Activated CD4-positive, alpha-beta T cell treated with anti-CD3 and anti-CD28 coated beads for 4 hours (primary cell): ENCODE measurements around the gene ZMAT5.

ENCODE experiments used
- DNase-seq, 2 donors: peaks; one replicate each; pipeline ENCODE4 v3.0.0-alpha.2; 2020

ZMAT5 gene

DNA sequence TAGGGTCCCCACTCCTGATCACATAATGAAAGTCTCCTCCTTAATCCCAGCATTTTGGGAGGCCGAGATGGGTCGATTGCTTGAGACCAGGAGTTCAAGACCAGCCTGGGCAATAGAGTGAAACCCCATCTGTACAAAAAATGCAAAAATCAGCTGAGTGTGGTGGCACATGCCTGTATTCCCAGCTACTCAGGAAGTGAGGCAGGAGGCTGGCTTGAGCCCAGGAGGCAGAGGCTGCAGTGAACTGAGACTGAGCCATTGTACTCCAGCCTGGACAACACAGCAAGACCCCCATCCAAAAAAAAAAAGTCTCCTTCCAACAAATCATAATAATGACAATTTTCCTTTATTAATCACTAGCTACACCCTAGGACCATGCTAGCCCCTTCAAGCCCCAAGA is 15.1 kb downstream of the ZMAT5 start:
- no peak for DNase-seq

DNA sequence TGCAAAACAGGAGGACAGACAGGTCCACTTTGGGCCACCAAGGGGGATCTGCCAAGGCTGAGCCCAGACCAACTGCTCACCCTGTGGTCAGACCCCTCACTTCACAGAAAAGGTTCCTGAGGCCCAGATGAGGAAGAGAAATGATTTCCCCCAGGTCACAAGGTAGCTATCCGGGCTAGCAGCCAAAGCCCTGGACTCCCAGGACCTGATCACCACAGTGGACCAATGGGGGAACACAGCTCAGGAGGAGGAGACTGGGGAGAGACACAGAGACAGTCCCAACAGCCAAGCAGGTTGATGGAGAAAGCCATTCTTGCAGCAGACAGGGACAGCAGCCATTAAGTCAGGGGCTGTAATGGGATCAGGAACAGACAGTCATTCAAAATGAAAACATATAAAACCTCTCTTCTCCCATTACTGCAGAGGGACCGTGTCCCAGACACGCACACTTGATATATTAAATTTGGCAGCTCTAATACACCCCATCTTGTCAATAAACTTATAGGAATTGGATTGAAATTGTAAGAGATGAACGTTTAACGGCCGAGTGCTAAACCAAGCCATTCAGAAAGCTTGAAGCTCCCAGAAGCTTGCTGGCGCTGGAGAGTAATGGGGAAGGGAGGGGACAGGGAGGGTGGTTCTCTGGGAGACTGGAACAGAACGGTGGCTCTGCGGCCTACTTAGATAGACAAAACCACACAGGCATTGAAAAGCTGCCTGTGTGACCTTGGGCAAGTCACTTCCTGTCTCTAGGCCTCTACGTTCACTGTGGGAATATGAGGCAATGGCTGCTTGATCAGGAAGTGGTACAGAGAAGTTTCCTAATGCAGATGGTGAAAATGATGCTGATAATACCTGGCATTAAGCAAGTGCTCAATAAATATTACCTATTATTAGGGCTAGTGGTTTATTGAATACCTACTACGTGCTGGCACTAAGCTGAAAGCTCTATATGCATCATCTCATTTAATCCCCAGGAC is 16.0 kb downstream of the ZMAT5 start:
- no peak for DNase-seq

DNA sequence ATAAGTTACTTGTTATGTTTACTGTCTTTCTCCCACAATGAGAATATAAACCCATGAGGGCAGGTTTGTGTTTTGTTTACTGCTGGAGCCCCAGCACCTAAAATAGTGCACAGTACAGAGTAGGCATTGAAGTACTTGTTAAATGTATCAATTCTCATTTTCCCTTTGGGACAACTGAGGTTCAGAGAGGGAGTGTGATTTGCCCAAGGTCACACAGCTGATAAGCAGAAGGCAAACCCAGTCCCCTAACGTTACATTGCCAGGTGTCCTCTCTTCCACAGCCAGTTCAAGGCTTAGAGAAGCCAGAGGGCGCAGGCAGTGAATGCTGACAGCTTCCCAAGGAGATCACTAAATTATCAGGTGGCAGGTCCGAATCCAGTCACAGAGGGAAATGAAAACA is 16.8 kb downstream of the ZMAT5 start:
- no peak for DNase-seq

DNA sequence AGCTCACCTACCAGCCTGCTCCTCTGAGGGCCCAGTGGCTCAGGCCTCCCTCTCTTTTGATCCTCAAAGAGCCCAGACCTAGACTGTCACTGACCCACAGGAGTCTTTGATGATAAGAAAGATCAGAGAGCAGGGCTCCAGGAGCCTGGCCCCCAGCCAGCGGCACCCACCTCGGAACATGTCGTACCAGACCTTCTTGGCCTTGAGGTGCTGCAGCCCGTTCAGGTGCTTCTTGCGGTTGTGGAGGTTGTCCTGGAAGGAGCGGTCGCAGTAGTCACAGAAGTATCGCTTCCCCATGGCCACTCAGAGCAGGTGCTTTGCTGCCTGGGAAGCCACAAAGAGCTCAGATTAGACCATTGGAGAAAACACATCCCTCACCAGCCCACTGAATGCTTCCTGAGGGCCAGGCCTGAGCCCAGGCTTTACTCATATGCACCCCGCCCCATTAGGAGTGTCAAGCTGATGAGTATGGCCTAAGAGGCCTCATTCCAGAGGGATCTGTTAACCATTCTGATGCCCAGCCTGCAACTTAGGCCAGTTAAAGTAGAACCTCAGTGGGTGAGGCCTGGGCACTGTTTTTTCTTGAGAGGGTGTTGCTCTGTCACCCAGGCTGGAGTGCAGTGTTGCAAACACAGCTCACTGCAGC is 18.4 kb downstream of the ZMAT5 start:
- DNase-seq, result no peak

DNA sequence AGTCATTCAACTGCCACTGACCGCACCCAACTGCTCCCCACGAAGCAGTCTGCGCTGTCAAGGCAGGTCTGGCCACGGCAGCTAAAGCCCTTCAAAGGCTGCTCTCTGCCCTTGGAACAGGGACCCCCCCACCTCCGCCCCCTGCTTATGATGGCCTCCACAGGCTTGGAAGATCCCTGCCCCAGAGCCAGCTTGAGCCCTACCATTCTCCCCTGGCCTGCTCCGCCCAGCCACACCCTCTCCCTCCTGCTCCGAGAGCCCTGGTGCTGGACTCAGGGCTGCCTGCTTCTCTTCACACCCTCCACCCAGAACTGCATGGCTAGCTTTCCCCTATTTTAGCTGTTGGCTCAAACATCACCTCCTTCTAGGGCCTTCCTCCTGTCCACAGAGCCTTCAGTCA is 19.0 kb downstream of the ZMAT5 start:
- no peak for DNase-seq

DNA sequence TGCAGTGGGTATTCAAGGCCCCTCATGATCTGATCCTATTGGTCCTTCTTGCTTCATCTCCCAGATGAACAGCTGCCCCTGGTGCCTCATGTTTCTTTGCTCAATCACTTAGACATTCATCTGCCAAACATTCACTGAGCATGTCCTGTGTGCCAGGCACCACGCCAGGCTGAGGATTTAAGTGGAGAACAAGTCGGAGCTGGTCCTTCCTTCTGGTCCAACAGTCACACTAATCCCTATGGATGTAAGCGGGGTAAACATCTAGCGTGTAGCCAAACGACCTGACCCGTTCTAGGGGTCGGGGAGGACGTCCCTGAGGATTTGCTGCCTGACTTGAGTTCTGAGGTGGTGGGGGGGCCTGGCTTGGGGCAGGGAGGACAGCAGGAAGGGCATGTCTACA is 21.9 kb downstream of the ZMAT5 start:
- DNase-seq, result no peak

DNA sequence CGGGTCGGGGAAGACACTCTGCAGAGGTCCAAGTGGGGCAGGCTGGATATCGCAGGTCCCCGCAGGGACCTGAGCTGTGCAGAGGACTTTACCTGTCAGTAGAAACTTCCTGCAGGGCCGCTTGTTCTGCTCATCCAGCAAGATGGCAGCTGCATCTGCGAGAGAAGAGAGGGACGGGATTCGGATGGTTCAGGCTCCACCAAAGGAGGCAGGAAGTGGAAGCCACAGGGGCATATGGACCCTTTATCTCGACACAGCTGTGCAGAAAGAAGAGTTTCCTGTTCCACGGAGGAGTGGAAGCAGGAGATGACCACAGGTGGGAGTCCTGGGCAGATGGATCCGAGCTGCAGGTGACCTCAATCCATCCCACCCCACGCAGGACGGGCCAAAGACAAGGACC is 24.5 kb downstream of the ZMAT5 start:
- no peak for DNase-seq

DNA sequence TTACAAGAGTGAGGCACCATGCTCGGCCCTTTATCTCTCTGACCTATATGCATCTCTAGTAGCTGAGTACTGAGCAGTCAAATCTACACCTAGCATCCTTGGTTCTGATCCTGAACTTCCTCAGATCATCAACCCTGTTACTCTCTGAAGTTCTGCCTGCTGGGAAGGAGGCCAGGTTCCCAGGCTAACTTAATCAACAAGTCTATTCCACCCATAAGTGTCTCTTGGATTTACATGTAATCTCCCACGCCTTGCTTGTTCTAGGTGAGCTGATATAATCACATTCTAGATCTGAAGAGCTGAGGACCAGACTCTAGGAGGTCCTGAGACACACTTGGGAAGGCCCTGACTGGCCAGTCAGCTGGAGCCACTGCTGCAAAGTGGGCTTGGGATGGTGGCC is 24.9 kb downstream of the ZMAT5 start:
- DNase-seq, result no peak

DNA sequence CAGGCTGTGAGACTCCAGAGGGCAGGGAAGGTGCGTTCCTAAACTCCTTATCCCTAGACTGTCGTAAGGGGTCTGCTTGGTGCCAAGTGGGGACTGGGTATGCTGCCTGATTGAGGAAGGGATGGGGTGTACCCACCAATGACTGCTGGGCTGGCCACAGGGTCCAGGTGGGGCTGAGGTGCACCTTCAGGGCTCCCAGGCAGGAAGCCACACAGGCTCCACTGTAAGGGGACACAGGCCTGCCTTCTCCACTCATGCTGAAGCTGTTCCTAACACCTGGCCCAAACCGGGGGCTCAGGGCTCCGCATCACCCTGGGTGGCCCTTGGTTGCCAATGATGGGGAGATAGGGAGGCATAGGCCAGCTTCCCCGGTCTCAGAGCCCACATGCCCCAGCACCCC is 26.6 kb downstream of the ZMAT5 start:
- no peak for DNase-seq

DNA sequence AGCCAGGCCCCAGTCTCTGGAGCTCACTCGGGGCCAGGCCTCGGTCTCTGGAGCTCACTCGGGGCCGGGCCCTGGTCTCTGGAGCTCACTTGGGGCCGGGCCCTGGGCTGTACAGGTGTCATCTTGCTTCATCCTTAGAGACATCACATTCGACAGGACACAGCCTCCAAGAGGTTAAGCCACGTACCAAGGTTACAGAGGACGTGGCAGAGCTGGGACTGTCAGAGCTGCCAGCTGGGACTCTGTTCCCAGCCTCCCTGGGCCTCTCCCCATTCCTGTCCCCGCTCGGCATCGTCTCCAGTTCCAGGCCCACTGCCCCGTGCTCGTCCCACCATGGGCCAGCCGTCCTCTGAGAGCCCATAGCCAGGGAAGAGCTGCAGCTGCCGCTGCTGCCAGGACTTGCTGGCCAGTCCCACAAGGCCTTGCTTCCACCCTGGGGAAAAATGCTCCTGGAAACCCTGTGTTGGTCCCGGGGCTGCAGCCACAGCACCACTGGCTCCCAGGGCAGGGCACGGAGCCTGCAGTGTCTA is 27.4 kb downstream of the ZMAT5 start:
- DNase-seq, result no peak

DNA sequence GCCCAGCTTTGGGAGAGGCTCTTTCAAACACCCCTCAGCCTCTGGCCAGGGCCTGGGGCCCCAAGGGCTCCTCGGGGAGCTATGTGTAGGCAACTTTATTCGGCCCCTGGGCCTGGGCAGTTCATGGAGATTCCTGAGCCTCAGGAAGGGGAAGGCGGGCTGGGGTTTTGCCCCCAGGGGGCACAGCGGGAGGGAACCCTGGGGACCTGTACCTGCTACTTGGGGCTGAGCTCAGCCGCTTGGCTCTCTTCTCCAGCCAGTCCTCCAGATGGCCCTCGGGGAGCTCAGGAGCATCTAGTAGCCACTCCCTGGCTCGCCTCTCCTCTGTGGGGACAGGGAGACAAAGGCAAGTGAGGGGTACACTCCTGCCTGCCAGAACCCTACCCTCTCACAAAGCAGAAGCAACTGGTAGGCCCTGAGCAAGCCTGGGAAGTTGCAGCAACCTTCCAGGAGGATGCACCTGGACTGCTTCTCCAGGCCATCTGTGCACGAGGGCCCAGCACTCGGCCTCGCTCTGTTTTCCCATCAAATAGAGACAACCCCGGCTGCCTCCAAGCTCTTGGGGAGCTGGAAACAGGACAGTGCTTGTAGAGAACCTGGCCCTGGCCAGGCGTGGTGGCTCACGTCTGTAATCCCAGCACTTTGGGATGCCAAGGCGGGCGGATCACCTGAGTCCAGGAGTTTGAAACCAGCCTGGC is 28.5 kb downstream of the ZMAT5 start:
- no peak for DNase-seq

DNA sequence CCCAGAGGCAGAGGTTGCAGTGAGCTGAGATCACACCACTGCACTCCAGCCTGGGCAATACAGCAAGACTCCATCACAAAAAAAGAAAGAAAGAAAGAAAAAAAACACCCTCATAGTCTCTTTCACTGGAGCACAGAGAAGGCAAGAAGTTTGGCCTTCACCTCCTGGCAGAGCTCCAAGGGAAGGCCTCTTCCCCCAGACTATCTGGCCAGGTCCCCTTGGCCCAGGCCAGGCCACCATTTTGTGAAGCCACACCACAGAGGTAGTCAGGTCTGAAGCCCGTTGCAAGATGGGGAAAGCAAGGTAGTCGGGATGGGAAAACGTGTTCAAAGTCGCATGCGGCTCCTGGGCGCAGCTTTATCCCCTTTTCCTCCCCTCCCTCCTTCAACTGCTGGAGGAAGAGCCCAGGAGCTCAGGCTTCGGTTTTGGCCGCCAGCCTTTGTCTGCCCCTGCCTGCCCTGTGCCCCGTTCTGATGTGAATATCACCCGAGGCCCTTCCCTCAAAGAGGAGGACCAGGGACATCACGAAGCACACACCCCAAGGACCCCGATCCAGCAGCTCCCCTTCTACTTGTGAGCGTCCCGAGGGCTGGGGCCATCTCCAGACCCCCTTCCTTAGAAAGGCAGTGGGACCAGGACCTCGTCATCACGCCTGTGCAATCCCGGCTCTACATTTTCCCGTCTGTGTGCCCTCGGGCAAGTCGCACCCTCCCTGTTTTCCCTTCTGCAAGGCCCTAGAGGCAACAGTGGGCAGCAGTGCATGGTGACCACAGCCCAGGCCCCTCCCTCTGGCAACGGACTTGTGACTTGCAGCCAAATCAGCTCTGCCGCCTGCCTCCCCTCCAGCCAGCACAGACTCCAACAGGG is 29.3 kb downstream of the ZMAT5 start:
- DNase-seq, result no peak

DNA sequence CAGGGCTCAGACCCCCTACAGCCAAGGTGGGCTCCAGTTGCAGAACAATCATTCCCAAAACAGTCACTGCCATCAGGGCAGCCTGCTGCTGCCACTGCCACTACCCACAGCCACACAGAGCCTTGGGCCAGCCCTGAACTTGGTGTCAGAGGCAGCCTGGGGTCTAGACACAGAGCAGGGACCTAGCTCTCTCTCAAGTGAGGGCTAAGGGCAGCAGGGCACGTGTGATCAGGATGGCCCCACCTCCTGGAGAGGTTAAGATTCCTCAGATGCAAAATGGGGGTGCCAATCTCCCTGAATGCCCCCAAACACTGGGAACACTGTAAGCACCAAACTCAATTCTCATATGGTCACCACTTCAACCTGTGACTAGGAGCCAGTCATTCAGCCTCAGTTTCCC is 31.4 kb downstream of the ZMAT5 start:
- DNase-seq, result no peak

DNA sequence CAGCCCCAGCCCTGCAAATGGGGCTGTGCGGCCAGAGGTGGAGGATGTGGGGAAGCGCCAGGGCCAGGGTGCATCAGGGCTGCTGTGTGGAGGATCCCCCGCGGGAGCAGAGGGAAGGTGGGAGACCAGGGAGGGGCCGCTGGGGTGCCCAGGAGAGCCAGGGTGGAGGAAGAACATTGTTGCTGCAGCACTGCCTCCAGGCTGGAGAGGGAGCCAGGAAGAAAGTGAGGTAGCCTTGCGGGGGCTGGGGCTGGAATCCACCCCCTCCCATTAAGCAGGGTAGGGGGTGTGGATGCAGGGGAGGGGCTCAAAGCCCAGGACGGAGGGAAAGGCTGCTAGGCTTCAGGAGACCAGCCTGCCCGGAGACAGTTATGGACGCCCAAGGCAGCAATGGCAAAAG is 32.0 kb downstream of the ZMAT5 start:
- no peak for DNase-seq

DNA sequence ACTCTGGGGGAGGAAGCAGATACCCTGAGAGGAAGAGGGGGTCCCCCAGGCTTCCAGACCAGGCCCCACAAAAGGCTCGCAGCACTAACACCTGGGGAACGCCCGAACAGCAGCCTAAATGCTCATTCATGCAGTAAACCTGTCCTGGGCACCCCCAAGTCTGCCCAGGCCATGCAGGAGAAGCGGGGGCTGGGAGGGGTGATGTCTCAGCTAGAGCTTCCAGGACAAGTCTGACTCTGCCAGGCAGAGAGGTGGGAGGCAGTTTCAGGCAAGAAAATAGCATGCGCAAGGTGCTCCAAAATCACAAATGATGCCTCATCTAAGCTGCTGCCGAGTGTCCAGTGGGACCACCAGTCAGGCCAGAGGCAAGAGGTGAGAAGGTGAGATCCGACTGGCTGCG is 32.4 kb downstream of the ZMAT5 start:
- DNase-seq, result no peak

DNA sequence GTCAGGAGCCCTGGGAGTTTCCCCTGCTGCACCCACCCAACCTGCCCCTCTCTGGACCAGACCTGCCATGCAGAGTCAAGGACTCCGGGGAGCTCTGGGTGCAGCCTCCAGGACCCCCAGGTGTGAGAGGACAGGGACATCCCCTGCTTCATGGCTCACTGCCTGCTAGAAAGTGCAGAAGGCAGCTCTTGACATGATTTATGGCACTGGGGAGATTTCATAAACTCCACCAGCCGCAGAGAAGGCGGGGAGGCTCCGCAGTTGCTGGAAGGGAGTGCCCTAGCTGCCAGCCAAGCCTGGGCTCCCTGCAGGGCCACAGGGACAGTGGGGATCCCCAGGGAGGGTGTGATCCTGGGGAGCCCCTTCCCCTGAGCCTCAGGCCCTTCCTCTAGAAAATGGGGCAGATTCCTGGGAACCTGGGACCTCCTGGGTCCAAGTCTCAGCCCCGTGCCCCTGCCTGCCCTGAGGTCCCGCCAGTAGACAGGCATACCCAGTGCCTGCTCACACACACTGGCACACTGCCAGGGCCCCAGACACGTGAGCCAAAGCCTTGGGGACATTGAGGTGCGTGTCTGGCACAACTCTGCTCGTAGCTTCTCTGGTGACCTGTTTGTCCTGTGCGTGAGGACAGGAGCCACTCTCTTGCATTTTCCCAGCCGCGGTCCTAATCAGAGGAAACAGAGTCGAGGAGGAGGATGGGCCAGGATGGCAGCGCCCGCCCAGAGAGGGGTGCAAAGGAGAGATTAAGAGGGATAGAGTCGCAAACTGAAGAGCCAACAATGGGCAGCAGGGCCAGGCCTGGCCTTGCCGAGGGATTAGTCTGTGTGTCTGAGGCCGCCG is 33.2 kb downstream of the ZMAT5 start:
- no peak for DNase-seq

DNA sequence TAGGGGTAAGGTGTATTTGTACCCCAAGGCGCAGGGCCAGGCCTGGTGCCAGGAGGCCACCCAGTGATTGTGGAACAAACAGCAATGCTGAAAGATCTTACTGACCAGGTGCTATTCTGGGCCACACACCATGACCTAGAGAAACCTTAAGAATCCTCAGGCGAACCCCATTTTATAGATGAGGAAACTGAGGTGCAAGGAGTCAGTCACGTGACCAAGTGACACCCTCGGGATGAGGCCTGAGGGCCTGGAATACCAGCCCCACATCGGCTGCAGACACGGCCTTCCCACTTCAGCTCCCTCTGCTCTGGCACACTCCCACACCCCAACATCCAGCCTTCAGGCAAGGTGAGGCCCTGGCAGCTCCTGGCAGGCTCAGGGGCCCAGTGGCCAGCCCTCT is 33.9 kb downstream of the ZMAT5 start:
- no peak for DNase-seq

DNA sequence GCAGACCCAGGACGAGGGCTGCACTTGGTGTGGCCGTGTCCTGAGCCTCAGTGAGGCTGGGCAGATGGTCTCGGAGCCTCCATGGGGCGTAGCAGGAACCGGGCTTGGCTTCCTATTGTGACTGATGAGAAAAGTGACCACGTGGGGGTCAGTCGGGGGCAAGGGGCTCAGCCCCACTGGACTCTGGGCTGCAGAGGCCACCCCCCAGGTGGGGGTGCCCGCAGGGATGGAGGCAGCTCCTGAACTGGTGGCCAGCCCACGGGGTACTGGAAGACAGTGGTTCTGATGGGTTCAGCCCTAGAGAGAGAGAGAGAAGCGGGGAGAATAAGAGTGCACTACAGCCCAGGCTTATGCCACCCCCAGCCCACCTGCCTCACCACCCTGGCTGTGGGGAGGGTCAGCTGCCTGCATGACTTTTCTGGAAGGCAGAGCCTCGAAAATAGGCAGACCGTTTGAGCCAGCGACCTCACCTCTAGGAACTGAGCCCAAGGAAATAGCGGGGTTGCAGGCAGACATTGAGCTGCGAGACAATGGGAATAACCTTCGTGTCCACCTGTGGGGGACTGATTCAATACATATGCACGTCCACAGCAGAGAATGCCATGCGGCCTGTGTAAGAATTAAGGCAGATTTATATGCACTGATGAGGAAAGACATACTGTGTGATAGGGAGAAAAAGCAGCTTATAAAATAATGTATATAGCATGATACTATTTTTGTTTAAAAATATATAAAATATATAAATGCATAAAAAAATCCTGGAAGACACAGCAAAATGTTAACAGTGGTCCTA is 35.6 kb downstream of the ZMAT5 start:
- no peak for DNase-seq

DNA sequence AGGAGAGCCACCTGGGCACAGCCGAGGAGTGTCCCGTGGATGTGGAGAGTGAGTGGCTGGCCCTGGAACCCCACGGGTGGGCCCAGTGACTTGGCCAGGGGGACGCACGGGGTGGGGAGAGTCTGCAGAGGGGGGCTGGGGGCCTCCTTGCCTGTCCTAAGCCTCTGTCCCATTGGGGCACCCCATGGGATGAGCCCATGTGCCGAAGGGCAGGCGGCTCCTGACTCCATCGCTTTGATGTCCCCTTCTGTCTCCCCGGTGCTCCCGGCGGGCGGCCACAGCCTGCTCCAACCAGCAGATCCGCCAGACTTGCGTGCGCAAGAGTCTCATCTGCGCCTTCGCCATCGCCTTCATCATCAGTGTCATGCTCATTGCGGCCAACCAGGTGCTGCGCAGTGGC is 37.6 kb downstream of the ZMAT5 start:
- DNase-seq, result no peak

DNA sequence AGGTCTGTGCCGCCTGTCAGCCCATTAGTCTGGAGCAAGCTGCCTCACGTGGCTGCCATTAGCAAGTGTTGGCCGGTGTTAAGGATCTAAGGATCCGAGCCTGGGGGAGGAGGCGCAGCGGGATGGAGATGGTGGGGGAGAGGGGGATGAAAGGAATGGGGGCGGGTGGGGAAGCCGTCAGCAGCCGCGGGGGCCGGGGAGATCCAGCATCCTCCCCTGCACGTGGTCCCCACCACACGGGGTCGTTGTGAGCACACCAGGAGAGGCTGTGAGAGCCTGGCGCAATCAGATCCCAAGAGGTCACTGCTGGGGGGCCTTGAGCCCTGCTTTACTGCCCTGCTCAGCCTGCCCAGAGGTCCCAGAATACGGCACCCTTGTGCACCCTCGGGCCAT is 39.7 kb downstream of the ZMAT5 start:
- DNase-seq, result no peak
